Cardiac fibroblast (primary cell): Measurements from ENCODE around the gene PPID.
A peak's percentile ranks its signal among the peaks of the same experiment; 100 is the strongest.

ENCODE experiments used
- DNase-seq, 2 donors: peaks; one replicate each; pipeline versions ENCODE4 v3.0.0 to v3.0.0-alpha.2; 2010; ENCODE audit warnings: low read depth in 2 of 2
- H3K4me3 ChIP-seq, 2 donors: replicated peaks in 1 of 2; 1 replicate in 1 of 2; 2 replicates in 1 of 2; pipeline ENCODE4 v1.5.1; 2011; ENCODE audit warnings: low read depth in 2 of 2, low read length in 2 of 2, mild to moderate bottlenecking in 2 of 2, moderate library complexity in 1 of 2
- CTCF ChIP-seq: IDR thresholded peaks from one replicate; pipeline ENCODE4 v1.5.1; 2011; ENCODE audit warnings: low read depth, mild to moderate bottlenecking, low read length, inconsistent platforms

Gene PPID

GRCh38 chr4:158681629-158682028 lies 41.6 kb downstream of the PPID start:
- no peak overlapping the region for H3K4me3 ChIP-seq
- DNase-seq, result no peak
- TF ChIP-seq CTCF, result no peak

DNA sequence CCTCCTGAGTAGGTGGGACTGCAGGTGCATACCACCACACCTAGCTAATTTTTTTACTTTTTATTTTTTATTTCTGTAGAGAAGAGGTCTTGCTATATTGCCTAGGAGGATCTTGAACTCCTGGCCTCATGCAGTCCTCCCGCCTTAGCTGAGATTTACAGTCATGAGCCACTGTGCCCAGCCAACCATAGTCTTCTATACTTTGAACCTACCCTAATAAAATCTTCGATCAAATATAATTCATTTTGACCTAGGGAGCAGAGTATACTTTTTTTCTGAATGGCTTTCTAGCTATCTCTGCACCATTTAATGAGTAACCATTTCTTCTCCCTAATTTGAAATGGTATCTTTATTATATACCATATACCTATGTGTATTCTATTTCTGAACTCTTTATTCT lies 44.4 kb downstream of the PPID start:
- no peak for DNase-seq
- TF ChIP-seq CTCF, result no peak
- H3K4me3 ChIP-seq, result no peak overlapping the region

GRCh38 chr4:158676076-158676475 lies 47.1 kb downstream of the PPID start:
- H3K4me3 ChIP-seq, result no peak overlapping the region
- DNase-seq, result no peak

DNA sequence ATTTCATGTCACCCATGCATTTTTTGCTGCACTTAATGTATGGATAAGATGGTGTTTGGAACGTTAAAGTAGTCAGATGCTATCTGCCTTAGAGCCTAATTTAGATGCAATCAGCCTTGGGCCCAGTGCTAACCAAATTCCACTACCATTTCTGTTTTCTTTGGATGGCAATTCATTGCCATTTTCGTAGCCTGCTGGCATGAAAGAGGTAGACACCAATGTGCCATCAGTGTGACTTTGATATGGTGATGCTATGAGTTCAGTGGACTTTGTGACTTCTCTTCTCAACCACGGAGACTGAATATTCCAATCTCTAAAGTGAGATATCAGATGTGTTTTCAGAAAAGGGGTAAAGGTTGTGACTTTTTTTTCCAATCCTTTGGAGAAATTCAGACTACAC lies 49.6 kb downstream of the PPID start:
- no peak overlapping the region for H3K4me3 ChIP-seq
- no peak for TF ChIP-seq CTCF
- DNase-seq, result no peak

More at GRCh38 chr4:158676076-158676475, 47.1 kb downstream of the PPID start:
- TF ChIP-seq CTCF, result no peak

DNA sequence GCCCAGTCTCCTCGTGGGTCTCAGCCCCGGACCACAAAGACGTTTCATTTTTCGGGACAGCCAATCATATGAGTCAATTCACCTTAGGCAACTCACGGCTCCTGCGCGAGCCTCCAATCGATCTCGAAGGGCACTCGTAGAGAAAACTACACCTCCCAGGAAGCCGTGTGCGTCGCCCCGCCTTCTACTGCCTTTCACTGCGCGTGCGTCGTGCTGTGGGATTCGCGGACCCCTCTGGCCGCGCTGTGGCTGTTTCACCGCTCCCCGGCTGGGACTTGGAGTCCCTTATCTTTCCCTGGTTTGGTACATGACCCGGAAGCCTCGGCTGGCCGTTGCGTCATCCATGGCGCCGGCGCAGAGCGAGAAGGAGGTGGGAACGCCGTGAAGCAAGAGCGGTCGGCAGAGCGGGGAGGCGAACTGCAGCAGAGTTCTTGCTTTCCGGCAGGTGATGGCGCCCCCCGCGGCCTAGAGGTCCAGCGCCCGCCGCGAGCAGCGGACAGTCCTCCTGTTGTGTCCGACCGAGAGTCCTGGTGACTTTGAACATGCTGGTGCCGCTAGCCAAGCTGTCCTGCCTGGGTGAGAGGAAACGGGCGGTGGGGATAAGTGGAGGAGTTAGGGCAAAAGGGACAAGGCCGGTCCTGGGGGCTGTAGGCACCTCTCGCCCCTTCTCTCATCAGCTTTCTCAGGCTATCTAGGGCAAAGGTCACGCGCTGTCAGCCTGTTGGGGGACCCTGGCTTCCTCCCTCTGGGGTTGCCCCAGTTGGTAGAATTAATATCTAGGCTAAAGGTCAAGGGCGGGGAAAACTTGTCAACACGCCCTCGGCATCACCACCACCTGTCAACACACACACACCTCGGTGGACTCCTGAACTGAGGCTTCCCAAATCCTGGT lies 51.0 kb downstream of the PPID start, which contains the start of gene ETFDH:
TSS of gene ETFDH (plus strand) at position 382 of the 892 bp plus-strand sequence. CDS start at position 543, 161 bp downstream.
- peak within 1 kb of the TSS; percentile 94 to 96 for H3K4me3 ChIP-seq
- DNase-seq, result peak; percentile 100
- TF ChIP-seq CTCF, result peak; percentile 55

GRCh38 chr4:158671665-158671914 lies 51.6 kb downstream of the PPID start, which contains the start of gene C4orf46:
Gene C4orf46 (minus strand): TSS chr4:158671887. CDS start chr4:158671801, 86 bp downstream.
- peak within 1 kb of the TSS; percentile 94 to 96 for H3K4me3 ChIP-seq
- DNase-seq, result no peak
- no peak for TF ChIP-seq CTCF
